Gastroesophageal sphincter (tissue), 4 donors: ENCODE results near the gene NUDT14. TPM values are rescaled to one million over a fixed set of nuclear protein-coding genes. Genes with fewer than 3 reads are reported as not detected.

ENCODE experiments used
- ATAC-seq: fragments of 150-250 bp; one replicate; pipeline ENCODE4 v1.9.1; 2016; ENCODE audit warnings: mild to moderate bottlenecking, moderate library complexity
- H3K27ac ChIP-seq, 4 donors: fragments of 200-600 bp; sonication (generic) in 3 of 4; 1 replicate in 3 of 4; 2 replicates in 1 of 4; pipeline ENCODE4 v1.5.1; 2016 to 2019
- H3K27me3 ChIP-seq: fragments of 200-600 bp; sonication (generic); one replicate; pipeline ENCODE4 v1.5.1; 2019
- H3K36me3 ChIP-seq, 2 donors: fragments of 200-600 bp; sonication (generic); one replicate each; pipeline ENCODE4 v1.5.1; 2019; ENCODE audit warnings: control low read depth in 1 of 2
- H3K4me1 ChIP-seq, 3 donors: fragments of 200-600 bp; sonication (generic); 1 replicate in 2 of 3; 2 replicates in 1 of 3; pipeline ENCODE4 v1.5.1; 2016 to 2019; ENCODE audit warnings: control low read depth in 2 of 3
- H3K4me3 ChIP-seq, 2 donors: fragments of 200-600 bp; sonication (generic); one replicate each; pipeline ENCODE4 v1.5.1; 2019; ENCODE audit warnings: mild to moderate bottlenecking in 1 of 2, moderate library complexity in 1 of 2
- H3K9me3 ChIP-seq, 3 donors: fragments of 200-600 bp; sonication (generic); one replicate each; pipeline ENCODE4 v1.5.1; 2017 to 2019; ENCODE audit warnings: control low read depth in 2 of 3
- CTCF ChIP-seq, 4 experiments: fragments of 200-600 bp in 2 of 4; fragments of 450-650 bp in 2 of 4; sonication (generic) in 1 of 4; IDR thresholded peaks; one replicate each; pipeline ENCODE4 v1.5.1; 2017 to 2019; ENCODE audit warnings: antibody characterized with exemption in 4 of 4, mild to moderate bottlenecking in 2 of 4, moderate library complexity in 2 of 4
- EP300 ChIP-seq: sonication (generic); formaldehyde crosslinking; IDR thresholded peaks from one replicate; pipeline ENCODE4 v1.6.1; 2017; ENCODE audit warnings: antibody characterized with exemption, mild to moderate bottlenecking
- POLR2A ChIP-seq, 2 donors: fragments of 450-650 bp; IDR thresholded peaks; one replicate each; pipeline ENCODE4 v1.6.1; 2017; ENCODE audit warnings: antibody characterized with exemption in 2 of 2, mild to moderate bottlenecking in 2 of 2, moderate library complexity in 1 of 2
- POLR2AphosphoS5 ChIP-seq: sonication (generic); formaldehyde crosslinking; IDR thresholded peaks from one replicate; pipeline ENCODE4 v1.6.1; 2017; ENCODE audit warnings: antibody characterized with exemption
- WGBS, 2 donors: methylation state at CpG; one replicate each; pipeline ENCODE4 v1.1.5; 2018; ENCODE audit warnings: low coverage in 1 of 2; 5-methylcytosine and 5-hydroxymethylcytosine counted together
- total RNA-seq, 4 donors: library from RNA; depleted of rRNA; stranded (reverse); fragments of >200 nt; gene quantifications; one replicate each; pipeline ENCODE4 v1.1.0, GENCODE V29; 2016

The NUDT14 gene
- total RNA-seq, 4 donors from 2014 or later, result 3.4 to 8.4 (median 4.6) TPM

GRCh38 chr14:105213361-105213760, 32.2 kb upstream of the NUDT14 start:
- TF ChIP-seq EP300, result no peak
- no peak for TF ChIP-seq POLR2AphosphoS5
- TF ChIP-seq POLR2A (IDR thresholded peaks at IDR 0.05), result no peak
- TF ChIP-seq CTCF (IDR thresholded peaks at IDR 0.05), result no peak
- Histone ChIP-seq H3K4me3 (no peak overlapping the region), H3K27me3 (no peaks in the 10 kb centered on the region), H3K36me3 (peaks cover 0 to 88% of the 10 kb centered on the region in 2 donors), H3K4me1 (peaks cover 0 to 4% (median 0%) of the 10 kb centered on the region in 3 donors), H3K27ac (no peak overlapping the region), H3K9me3 (no peaks in the 10 kb centered on the region)
- ATAC-seq, result no peak
- WGBS, 2 donors, result no CpG with 5 or more reads among the region's 10 CpGs

GRCh38 chr14:105212541-105213300, 31.6 kb upstream of the NUDT14 start:
- Histone ChIP-seq H3K4me3 (no peak overlapping the region), H3K36me3 (peaks cover 0 to 82% of the 10 kb centered on the region in 2 donors), H3K9me3 (no peaks in the 10 kb centered on the region), H3K27ac (no peak overlapping the region), H3K4me1 (peaks cover 0 to 4% (median 0%) of the 10 kb centered on the region in 3 donors), H3K27me3 (no peaks in the 10 kb centered on the region)
- WGBS, 2 donors, result no CpG with 5 or more reads among the region's 18 CpGs
- TF ChIP-seq CTCF (IDR thresholded peaks at IDR 0.05) (no peak), POLR2AphosphoS5 (no peak), POLR2A (IDR thresholded peaks at IDR 0.05) (no peak), EP300 (no peak)
- no peak for ATAC-seq

GRCh38 chr14:105211758-105212089, 30.6 kb upstream of the NUDT14 start:
- peaks cover 0 to 72% of the 10 kb centered on the region in 2 donors for H3K36me3 ChIP-seq
- TF ChIP-seq CTCF (IDR thresholded peaks at IDR 0.05) (no peak), POLR2A (IDR thresholded peaks at IDR 0.05) (no peak), POLR2AphosphoS5 (no peak), EP300 (no peak)
- H3K9me3 ChIP-seq, result no peaks in the 10 kb centered on the region
- no CpG with 5 or more reads among the region's 9 CpGs for WGBS, 2 donors
- peaks cover 0 to 12% (median 0%) of the 10 kb centered on the region in 3 donors for H3K4me1 ChIP-seq
- no peak overlapping the region for H3K4me3 ChIP-seq
- ATAC-seq, result no peak
- no peaks in the 10 kb centered on the region for H3K27me3 ChIP-seq
- H3K27ac ChIP-seq, result no peak overlapping the region

GRCh38 chr14:105211086-105211757, 30.1 kb upstream of the NUDT14 start:
- no peak for ATAC-seq
- Histone ChIP-seq H3K27me3 (no peaks in the 10 kb centered on the region), H3K36me3 (peaks cover 0 to 67% of the 10 kb centered on the region in 2 donors), H3K27ac (no peak overlapping the region), H3K4me1 (peaks cover 0 to 15% (median 0%) of the 10 kb centered on the region in 3 donors), H3K4me3 (no peak overlapping the region), H3K9me3 (no peaks in the 10 kb centered on the region)
- WGBS, 2 donors, result 60 to 75% methylated on average over 1 to 2 of the region's 23 CpGs
- TF ChIP-seq CTCF (IDR thresholded peaks at IDR 0.05) (no peak), POLR2AphosphoS5 (no peak), EP300 (no peak), POLR2A (IDR thresholded peaks at IDR 0.05) (no peak)
